ENCODE data around the gene CCNI.

DNA sequence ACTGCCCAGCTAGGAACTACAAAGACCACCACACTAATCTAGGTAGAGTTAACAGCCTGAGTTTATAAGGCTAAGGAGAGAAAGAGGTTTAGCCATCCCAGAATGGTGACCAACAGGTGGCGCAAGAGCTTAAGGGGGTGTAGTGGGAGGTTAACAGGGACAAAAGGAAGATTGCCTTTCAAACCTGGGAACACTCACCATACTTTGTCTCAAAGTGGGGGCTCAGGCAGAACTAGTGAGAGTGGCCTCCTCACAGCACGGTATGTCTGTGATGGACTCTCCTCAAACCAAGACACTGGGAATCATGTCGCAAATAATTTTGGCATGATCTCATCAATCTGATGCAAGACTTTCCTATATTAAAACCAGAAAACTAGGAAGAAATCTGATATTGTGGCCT is 23.4 kb downstream of the CCNI start:
- TF ChIP-seq, protein P1, sequence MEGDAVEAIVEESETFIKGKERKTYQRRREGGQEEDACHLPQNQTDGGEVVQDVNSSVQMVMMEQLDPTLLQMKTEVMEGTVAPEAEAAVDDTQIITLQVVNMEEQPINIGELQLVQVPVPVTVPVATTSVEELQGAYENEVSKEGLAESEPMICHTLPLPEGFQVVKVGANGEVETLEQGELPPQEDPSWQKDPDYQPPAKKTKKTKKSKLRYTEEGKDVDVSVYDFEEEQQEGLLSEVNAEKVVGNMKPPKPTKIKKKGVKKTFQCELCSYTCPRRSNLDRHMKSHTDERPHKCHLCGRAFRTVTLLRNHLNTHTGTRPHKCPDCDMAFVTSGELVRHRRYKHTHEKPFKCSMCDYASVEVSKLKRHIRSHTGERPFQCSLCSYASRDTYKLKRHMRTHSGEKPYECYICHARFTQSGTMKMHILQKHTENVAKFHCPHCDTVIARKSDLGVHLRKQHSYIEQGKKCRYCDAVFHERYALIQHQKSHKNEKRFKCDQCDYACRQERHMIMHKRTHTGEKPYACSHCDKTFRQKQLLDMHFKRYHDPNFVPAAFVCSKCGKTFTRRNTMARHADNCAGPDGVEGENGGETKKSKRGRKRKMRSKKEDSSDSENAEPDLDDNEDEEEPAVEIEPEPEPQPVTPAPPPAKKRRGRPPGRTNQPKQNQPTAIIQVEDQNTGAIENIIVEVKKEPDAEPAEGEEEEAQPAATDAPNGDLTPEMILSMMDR (IDR thresholded peaks at IDR 0.05), result no peak
- no peak for TF ChIP-seq POLR2A (IDR thresholded peaks at IDR 0.05)
